HepG2 (cell line): ENCODE results near the gene ZDHHC14. TPM values are rescaled to one million over a fixed set of nuclear protein-coding genes. Genes with fewer than 3 reads are reported as not detected.
A peak's percentile ranks its signal among the peaks of the same experiment; 100 is the strongest.

Source experiments
- ATF7 ChIP-seq, 2 experiments: fragments of 450-650 bp in 1 of 2; sonication (generic) in 1 of 2; formaldehyde crosslinking in 1 of 2; IDR thresholded peaks; 2 replicates each; pipeline versions ENCODE4 v1.4.0 to v1.6.1; 2016 to 2020; ENCODE audit warnings: antibody characterized with exemption in 1 of 2, mild to moderate bottlenecking in 1 of 2, missing genetic modification reagents in 1 of 2
- ERF ChIP-seq: IDR thresholded peaks from 2 replicates; pipeline ENCODE4 v1.6.1; 2018; ENCODE audit warnings: missing biosample characterization, missing genetic modification reagents
- JUN ChIP-seq: sonication (generic); formaldehyde crosslinking; IDR thresholded peaks from 2 replicates; pipeline ENCODE4 v1.4.0; 2020; ENCODE audit warnings: mild to moderate bottlenecking, missing genetic modification reagents
- KDM5A ChIP-seq: fragments of 200-600 bp; sonication (generic); IDR thresholded peaks from 2 replicates; pipeline ENCODE4 v1.7.0; 2018; ENCODE audit warnings: antibody characterized with exemption, mild to moderate bottlenecking, low read length, borderline replicate concordance
- KDM6A ChIP-seq: IDR thresholded peaks from 2 replicates; pipeline ENCODE4 v1.6.1; 2016; ENCODE audit warnings: low read depth
- MYNN ChIP-seq: sonication (generic); formaldehyde crosslinking; IDR thresholded peaks from 2 replicates; pipeline ENCODE4 v1.4.0; 2020; ENCODE audit warnings: mild to moderate bottlenecking, low read depth, missing genetic modification reagents
- PAWR ChIP-seq: sonication (generic); formaldehyde crosslinking; IDR thresholded peaks from 2 replicates; pipeline ENCODE4 v1.4.0; 2020; ENCODE audit warnings: missing genetic modification reagents, mild to moderate bottlenecking, borderline replicate concordance
- REST ChIP-seq, 2 experiments: IDR thresholded peaks; 2 replicates each; pipeline ENCODE4 v1.6.1; 2011 to 2012; ENCODE audit warnings: low read length in 2 of 2, borderline replicate concordance in 1 of 2, low read depth in 1 of 2, mild to moderate bottlenecking in 1 of 2, moderate library complexity in 1 of 2
- ZBTB3 ChIP-seq: sonication (generic); formaldehyde crosslinking; IDR thresholded peaks from 2 replicates; pipeline ENCODE4 v1.4.0; 2020; ENCODE audit warnings: low read depth, mild to moderate bottlenecking, moderate library complexity, missing genetic modification reagents, borderline replicate concordance
- ZNF441 ChIP-seq: sonication (generic); formaldehyde crosslinking; IDR thresholded peaks from 2 replicates; pipeline ENCODE4 v1.7.0; 2021; ENCODE audit warnings: missing genetic modification reagents, borderline replicate concordance
- polyA plus RNA-seq, 8 experiments: library from polyadenylated mRNA; depleted of rRNA in 3 of 8; stranded (reverse) in 7 of 8; unstranded in 1 of 8; fragments of >200 nt; fragmentation: Illumina TruSeq in 4 of 8; extraction: Trizol in 4 of 8; gene quantifications; 2 replicates each; pipeline versions ENCODE4 v1.2.1 to v1.2.3, GENCODE V29; 2011 to 2016; ENCODE audit warnings: low read depth in 4 of 8, missing spikeins in 1 of 8, mixed read lengths in 1 of 8; ENCODE audit not compliant: insufficient read depth in 1 of 8
- total RNA-seq, 5 experiments: library from RNA; depleted of rRNA; stranded (reverse); fragments of >200 nt; fragmentation: Illumina TruSeq; extraction: Trizol; gene quantifications; 2 replicates each; pipeline ENCODE4 v1.2.3, GENCODE V29; 2016; ENCODE audit warnings: low read depth in 1 of 5
- TF ChIP-seq, protein P1 (sequence below): sonication (generic); formaldehyde crosslinking; IDR thresholded peaks from 2 replicates; pipeline ENCODE4 v1.4.0; 2020; ENCODE audit warnings: low read depth, missing genetic modification reagents
- TF ChIP-seq, protein P2 (sequence below): sonication (generic); formaldehyde crosslinking; IDR thresholded peaks from 2 replicates; pipeline ENCODE4 v1.5.1; 2020; ENCODE audit warnings: missing genetic modification reagents, mild to moderate bottlenecking, borderline replicate concordance
- TF ChIP-seq, protein P3 (sequence below): sonication (generic); formaldehyde crosslinking; IDR thresholded peaks from 2 replicates; pipeline ENCODE4 v1.4.0; 2020; ENCODE audit warnings: mild to moderate bottlenecking, missing genetic modification reagents
- TF ChIP-seq, protein P4 (sequence below): sonication (generic); formaldehyde crosslinking; conservative IDR thresholded peaks from 2 replicates; pipeline ENCODE4 v1.4.0; 2020; ENCODE audit warnings: missing genetic modification reagents
- TF ChIP-seq, protein P5 (sequence below): IDR thresholded peaks from 2 replicates; pipeline ENCODE4 v1.6.1; 2016; ENCODE audit warnings: missing genetic modification reagents, missing compliant biosample characterization

The ZDHHC14 gene
- total and polyA plus RNA-seq, 2 of the 13 experiments (the other 11 are each of a cell fraction or from before 2014, with no cell fraction given), result 3.7 to 9.5 TPM

- TF ChIP-seq, protein P1, sequence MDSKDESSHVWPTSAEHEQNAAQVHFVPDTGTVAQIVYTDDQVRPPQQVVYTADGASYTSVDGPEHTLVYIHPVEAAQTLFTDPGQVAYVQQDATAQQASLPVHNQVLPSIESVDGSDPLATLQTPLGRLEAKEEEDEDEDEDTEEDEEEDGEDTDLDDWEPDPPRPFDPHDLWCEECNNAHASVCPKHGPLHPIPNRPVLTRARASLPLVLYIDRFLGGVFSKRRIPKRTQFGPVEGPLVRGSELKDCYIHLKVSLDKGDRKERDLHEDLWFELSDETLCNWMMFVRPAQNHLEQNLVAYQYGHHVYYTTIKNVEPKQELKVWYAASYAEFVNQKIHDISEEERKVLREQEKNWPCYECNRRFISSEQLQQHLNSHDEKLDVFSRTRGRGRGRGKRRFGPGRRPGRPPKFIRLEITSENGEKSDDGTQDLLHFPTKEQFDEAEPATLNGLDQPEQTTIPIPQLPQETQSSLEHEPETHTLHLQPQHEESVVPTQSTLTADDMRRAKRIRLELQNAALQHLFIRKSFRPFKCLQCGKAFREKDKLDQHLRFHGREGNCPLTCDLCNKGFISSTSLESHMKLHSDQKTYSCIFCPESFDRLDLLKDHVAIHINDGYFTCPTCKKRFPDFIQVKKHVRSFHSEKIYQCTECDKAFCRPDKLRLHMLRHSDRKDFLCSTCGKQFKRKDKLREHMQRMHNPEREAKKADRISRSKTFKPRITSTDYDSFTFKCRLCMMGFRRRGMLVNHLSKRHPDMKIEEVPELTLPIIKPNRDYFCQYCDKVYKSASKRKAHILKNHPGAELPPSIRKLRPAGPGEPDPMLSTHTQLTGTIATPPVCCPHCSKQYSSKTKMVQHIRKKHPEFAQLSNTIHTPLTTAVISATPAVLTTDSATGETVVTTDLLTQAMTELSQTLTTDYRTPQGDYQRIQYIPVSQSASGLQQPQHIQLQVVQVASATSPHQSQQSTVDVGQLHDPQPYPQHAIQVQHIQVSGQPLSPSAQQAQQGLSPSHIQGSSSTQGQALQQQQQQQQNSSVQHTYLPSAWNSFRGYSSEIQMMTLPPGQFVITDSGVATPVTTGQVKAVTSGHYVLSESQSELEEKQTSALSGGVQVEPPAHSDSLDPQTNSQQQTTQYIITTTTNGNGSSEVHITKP (CRISPR knock-in tag), result 0 out of 2 replicates have a peak, but pooled peaks have one; percentile 39
- no peak for TF ChIP-seq ZBTB3 (CRISPR knock-in tag)
- 0 out of 2 replicates have a peak, but pooled peaks have one; percentile 50 for TF ChIP-seq JUN (CRISPR knock-in tag)
- no peak for TF ChIP-seq ATF7 (IDR thresholded peaks at IDR 0.05)
- TF ChIP-seq ATF7 (CRISPR knock-in tag; IDR thresholded peaks at IDR 0.05), result 0 out of 2 replicates have a peak, but pooled peaks have one; percentile 58
- no peak for TF ChIP-seq PAWR
- TF ChIP-seq, protein P2, sequence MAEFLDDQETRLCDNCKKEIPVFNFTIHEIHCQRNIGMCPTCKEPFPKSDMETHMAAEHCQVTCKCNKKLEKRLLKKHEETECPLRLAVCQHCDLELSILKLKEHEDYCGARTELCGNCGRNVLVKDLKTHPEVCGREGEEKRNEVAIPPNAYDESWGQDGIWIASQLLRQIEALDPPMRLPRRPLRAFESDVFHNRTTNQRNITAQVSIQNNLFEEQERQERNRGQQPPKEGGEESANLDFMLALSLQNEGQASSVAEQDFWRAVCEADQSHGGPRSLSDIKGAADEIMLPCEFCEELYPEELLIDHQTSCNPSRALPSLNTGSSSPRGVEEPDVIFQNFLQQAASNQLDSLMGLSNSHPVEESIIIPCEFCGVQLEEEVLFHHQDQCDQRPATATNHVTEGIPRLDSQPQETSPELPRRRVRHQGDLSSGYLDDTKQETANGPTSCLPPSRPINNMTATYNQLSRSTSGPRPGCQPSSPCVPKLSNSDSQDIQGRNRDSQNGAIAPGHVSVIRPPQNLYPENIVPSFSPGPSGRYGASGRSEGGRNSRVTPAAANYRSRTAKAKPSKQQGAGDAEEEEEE (CRISPR knock-in tag), result 0 out of 2 replicates have a peak, but pooled peaks have one; percentile 20
- no peak for TF ChIP-seq MYNN
- TF ChIP-seq, protein P3, sequence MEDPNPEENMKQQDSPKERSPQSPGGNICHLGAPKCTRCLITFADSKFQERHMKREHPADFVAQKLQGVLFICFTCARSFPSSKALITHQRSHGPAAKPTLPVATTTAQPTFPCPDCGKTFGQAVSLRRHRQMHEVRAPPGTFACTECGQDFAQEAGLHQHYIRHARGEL (CRISPR knock-in tag), result 0 out of 2 replicates have a peak, but pooled peaks have one; percentile 34
- peak; percentile 56; the same call in 1 of the 2 replicates for TF ChIP-seq ERF (CRISPR knock-in tag)
- TF ChIP-seq KDM6A, result peak; percentile 50; the same call in 1 of the 2 replicates
- no peak for TF ChIP-seq ZNF441
- TF ChIP-seq KDM5A, result no peak
- TF ChIP-seq, protein P4, sequence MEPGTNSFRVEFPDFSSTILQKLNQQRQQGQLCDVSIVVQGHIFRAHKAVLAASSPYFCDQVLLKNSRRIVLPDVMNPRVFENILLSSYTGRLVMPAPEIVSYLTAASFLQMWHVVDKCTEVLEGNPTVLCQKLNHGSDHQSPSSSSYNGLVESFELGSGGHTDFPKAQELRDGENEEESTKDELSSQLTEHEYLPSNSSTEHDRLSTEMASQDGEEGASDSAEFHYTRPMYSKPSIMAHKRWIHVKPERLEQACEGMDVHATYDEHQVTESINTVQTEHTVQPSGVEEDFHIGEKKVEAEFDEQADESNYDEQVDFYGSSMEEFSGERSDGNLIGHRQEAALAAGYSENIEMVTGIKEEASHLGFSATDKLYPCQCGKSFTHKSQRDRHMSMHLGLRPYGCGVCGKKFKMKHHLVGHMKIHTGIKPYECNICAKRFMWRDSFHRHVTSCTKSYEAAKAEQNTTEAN (CRISPR knock-in tag), result peak; percentile 83; the same call in 1 of the 2 replicates
- no peak for TF ChIP-seq REST (IDR thresholded peaks at IDR 0.05; ENCODE audit: borderline replicate concordance in 1 of 2, low read depth in 1 of 2, low read length in 2 of 2)
- TF ChIP-seq, protein P5, sequence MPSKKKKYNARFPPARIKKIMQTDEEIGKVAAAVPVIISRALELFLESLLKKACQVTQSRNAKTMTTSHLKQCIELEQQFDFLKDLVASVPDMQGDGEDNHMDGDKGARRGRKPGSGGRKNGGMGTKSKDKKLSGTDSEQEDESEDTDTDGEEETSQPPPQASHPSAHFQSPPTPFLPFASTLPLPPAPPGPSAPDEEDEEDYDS (CRISPR knock-in tag), result peak; percentile 38; the same call in 1 of the 2 replicates
These were observed 136.8 kb downstream of the ZDHHC14 start (continued) for GRCh38 chr6:157517601-157518359.
